ENCODE measurements around the gene HLA-DOA.
A peak's percentile ranks its signal among the peaks of the same experiment; 100 is the strongest.

The HLA-DOA gene

DNA sequence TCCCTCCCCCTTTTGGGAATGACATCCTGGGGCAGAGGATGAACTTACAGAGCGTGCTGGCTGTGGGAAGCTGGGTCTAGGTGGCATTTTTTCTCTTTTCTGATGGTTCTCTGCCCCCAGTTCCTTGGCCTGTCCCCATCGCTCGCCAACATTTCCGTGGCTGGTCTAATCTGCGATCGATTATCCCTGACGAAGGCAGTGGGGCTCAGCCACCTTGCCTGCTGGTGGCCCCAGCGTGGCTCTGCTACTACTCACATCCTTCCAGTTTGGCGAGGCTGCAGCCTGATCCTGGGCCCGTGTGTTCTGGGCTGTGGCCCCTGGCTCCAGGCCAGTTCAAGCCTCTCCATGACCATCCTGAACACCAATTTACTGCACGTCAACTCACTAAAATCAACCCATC, 6.4 kb upstream of the HLA-DOA start:
- DNase-seq, result no peak

GRCh38 chr6:33014841-33015634, 5.6 kb upstream of the HLA-DOA start:
- peak; percentile 39 for DNase-seq

GRCh38 chr6:33013608-33014007, 4.2 kb upstream of the HLA-DOA start:
- no peak for DNase-seq

GRCh38 chr6:33010356-33010755, 965 bp upstream of the HLA-DOA start:
- no peak for DNase-seq

- DNase-seq, result no peak
Observed at GRCh38 chr6:33007831-33008400, 1.5 kb downstream of the HLA-DOA start.

DNA sequence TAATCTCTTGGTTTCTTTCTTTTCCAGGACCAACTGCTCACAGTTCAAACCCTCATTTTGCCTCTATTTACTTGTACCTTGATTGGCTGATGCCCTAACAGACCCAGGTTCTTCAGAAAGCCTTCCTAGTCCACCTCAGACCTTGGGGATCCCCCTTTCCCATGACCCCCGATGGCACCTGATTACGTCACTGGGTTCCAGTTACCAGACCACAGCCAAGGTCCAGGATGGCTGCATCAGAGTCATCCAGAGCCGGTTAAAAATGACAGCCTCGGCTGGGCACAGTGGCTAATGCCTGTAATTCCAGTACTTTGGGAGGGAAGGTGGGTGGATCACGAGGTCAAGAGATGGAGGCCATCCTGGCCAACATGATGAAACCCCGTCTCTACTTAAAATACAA, 4.5 kb downstream of the HLA-DOA start:
- DNase-seq, result no peak

DNA sequence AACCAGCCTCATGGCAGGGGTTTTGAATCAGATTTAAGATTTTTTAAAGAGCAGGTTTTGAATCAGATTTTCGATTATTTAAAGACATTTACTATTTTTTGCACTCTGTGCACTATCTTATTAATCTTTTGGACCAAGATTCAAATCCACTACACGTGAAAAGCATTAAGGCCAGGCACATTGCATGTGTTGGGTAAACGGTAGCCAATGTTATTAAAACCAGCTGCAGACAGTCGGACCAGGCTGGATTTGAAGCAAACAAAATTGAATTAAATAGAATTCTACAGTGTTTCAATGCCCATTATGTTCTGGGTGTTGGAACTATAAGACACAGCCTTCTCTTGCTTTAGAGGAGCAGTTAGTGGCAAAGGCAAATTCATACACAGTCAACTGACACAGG, 7.7 kb downstream of the HLA-DOA start:
- DNase-seq, result no peak

DNA sequence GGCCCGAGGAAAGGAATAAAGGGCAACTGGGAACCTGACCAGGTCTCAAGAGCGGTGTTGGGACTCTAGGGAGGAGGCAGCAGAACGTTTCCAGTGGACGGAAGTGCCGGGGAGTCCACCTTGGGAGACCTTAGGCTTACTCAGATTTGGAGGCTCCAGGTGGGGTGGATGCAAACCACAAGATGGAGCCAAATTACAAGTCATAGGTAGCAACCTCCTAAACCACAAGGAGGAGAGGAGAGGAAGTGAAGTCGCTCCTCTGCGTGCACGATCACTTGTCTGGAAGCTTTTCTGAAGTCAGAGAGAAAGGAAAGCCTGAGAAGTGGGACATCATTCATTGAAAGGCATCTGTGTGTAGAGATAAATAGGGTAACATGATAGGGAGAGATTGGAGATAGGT, 9.3 kb downstream of the HLA-DOA start:
- no peak for DNase-seq

DNA sequence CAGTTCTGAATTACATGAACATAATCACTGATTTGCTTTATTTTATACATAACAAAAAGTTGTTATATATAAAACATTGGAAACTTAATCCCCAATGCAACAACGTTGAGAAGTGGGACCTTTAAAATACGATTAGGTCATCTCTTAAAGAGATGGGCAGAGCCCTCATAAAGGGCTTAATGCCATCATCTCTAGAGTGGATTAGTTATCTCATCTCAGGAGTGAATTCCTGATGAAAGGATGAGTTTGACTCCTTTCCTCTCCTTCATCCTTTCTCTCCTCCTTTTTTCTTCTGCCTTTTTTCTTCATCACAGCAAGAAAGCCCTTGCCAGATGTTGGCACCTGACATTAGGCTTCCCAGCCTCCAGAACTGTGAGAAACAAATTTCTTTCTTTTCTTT, 13.9 kb downstream of the HLA-DOA start:
- DNase-seq, result no peak

DNA sequence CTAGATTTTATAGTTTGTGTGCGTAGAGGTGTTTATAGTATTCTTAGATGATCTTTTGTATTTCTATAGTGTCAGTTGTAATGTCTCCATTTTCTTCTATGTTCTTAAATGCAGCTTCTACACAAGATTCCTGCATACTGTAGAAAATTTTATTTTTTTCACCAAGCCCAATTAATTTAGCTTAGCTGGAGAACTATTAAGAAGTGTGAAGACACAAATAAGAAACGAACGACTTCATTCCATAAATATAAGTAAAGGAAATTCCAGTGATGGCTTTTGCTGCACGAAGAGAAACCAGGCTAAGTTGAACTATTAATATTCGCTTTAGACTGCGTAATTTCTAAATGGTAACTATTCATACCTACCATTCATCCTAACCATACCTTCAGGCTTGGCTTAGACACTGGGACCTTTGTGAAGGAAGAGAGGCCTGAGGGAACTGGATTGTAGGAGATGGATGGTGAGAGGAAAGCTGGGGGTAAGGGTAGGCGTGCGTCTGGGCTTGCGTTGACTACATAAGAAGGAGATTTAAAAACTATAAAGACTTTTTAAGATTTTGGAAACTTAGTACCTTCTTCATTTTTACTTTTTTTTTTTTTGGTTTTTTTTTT, 15.9 kb downstream of the HLA-DOA start:
- no peak for DNase-seq

DNA sequence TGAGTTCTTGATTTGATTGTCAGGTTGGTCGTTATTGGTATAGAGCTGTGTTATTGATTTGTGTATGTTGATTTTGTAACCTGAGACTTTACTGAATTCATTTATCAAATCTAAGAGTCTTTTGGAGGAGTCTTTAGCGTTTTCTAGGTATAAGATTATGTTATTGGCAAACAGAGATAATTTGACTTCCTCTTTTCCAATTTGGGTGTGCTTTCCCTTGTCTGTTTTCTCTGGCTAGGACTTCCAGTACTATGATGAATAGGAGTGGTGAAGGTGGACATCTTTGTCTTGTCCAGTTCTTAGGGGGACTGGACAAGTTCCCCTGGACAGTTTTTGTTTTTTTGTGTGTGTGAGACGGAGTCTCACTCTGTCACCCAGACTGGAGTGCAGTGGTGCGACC, 17.4 kb downstream of the HLA-DOA start:
- DNase-seq, result no peak

- DNase-seq, result no peak
Observed at GRCh38 chr6:32989368-32989767, 20.0 kb downstream of the HLA-DOA start.

GRCh38 chr6:32984622-32985389, 24.6 kb downstream of the HLA-DOA start:
- peak; percentile 92 for DNase-seq

DNA sequence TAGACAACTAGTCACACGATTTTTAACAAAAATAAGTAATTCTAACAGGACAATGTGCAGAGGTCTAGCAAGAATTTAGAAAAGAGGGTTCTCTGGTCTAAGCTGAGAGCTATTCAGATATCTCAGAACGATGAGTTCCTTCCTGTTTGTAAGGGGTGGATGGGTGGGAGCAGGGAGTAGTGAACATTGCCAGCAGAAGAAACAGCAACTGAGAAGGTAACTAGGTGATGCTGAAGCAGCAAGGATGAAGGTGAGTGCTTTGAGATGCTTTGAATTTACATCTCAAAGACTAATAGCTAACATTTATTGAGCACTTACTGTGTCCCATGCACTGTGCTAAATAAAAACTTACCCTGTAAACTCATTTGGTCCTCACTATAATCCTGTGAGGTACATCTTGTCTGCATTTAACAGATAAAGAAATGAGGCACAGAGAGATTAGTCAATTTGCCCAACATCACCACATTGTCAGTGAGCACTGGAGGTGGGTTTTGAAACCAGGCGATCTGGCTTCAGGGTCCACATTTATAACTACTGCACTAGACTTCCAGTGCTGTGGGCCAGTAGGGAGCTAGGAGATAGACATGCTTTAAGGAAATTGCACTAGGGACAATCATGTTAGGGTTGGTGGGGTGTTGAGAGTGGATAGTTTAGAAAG, 25.3 kb downstream of the HLA-DOA start:
- DNase-seq, result no peak

- DNase-seq, result no peak
Observed at GRCh38 chr6:32983493-32983848, 25.9 kb downstream of the HLA-DOA start.

- DNase-seq, result no peak
Observed at GRCh38 chr6:32982702-32983492, 26.5 kb downstream of the HLA-DOA start.

- DNase-seq, result peak; percentile 75
Observed at GRCh38 chr6:32982084-32982701, 27.2 kb downstream of the HLA-DOA start.

DNA sequence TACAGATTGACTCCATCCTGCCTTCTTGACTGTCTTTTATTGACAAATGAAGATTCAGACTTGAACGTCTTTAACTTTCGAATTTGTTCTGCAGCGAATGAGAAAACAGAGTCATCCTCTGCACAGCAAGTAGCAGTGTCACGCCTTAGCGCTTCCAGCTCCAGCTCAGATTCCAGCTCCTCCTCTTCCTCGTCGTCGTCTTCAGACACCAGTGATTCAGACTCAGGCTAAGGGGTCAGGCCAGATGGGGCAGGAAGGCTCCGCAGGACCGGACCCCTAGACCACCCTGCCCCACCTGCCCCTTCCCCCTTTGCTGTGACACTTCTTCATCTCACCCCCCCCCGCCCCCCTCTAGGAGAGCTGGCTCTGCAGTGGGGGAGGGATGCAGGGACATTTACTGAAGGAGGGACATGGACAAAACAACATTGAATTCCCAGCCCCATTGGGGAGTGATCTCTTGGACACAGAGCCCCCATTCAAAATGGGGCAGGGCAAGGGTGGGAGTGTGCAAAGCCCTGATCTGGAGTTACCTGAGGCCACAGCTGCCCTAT, 28.8 kb downstream of the HLA-DOA start:
- DNase-seq, result no peak

GRCh38 chr6:32979720-32980487, 29.5 kb downstream of the HLA-DOA start:
- DNase-seq, result no peak

GRCh38 chr6:32977953-32978324, 31.5 kb downstream of the HLA-DOA start:
- no peak for DNase-seq

Measured in NCI-H2029 (cell line).